Tibial artery (tissue), 4 donors: Measurements from ENCODE around the gene PGBD1.

Source experiments
- DNase-seq, 2 donors: peaks; one replicate each; pipeline ENCODE4 v3.0.0-alpha.2; 2019
- H3K27ac ChIP-seq, 2 donors: fragments of 200-600 bp; sonication (generic) in 1 of 2; 1 replicate in 1 of 2; 2 replicates in 1 of 2; pipeline ENCODE4 v1.5.1; 2018 to 2019; ENCODE audit warnings: mild to moderate bottlenecking in 1 of 2
- H3K27me3 ChIP-seq, 2 donors: fragments of 200-600 bp; sonication (generic) in 1 of 2; one replicate each; pipeline versions ENCODE4 v1.5.1 to v1.6.0; 2016 to 2019
- H3K36me3 ChIP-seq, 3 donors: fragments of 200-600 bp; sonication (generic) in 2 of 3; one replicate each; pipeline ENCODE4 v1.5.1; 2016 to 2019; ENCODE audit warnings: mild to moderate bottlenecking in 2 of 3
- H3K4me1 ChIP-seq, 4 donors: fragments of 200-600 bp; sonication (generic) in 2 of 4; 1 replicate in 3 of 4; 2 replicates in 1 of 4; pipeline ENCODE4 v1.5.1; 2016 to 2019
- H3K4me3 ChIP-seq, 2 donors: fragments of 200-600 bp; sonication (generic) in 1 of 2; 1 replicate in 1 of 2; 2 replicates in 1 of 2; pipeline ENCODE4 v1.5.1; 2018 to 2019; ENCODE audit warnings: mild to moderate bottlenecking in 2 of 2
- H3K9me3 ChIP-seq, 3 donors: fragments of 200-600 bp; sonication (generic) in 1 of 3; one replicate each; pipeline ENCODE4 v1.5.1; 2016 to 2019
- intact Hi-C: fragments of 100-400 bp; cut with DNase I; formaldehyde crosslinking; loops from one replicate; pipeline ENCODE4 v1.15.0; 2023; ENCODE audit warnings: low total_unique reads
- TF ChIP-seq, protein P1 (sequence below), 2 experiments: fragments of 200-600 bp in 1 of 2; fragments of 450-650 bp in 1 of 2; IDR thresholded peaks; one replicate each; pipeline ENCODE4 v1.5.1; 2017 to 2019; ENCODE audit warnings: antibody characterized with exemption in 2 of 2, mild to moderate bottlenecking in 1 of 2, moderate library complexity in 1 of 2

PGBD1 gene

GRCh38 chr6:28281288-28282064 is at the start of gene PGBD1:
Gene PGBD1, plus strand, starts transcription at chr6:28281572. Its CDS starts 2,242 bp downstream, at chr6:28283814.
- Histone ChIP-seq H3K4me3 (peak within 1 kb of the TSS; percentile 64 to 72), H3K9me3 (no peaks in the 10 kb centered on the region), H3K4me1 (peaks cover 0 to 11% (median 3%) of the 10 kb centered on the region in 4 donors), H3K27ac (peak within 1 kb of the TSS; percentile 59 to 74), H3K27me3 (no peaks in the 10 kb centered on the region), H3K36me3 (peaks cover 30 to 38% (median 32%) of the 10 kb centered on the region in 3 donors)
- peak; percentile 51 to 79 for DNase-seq
- intact Hi-C loops = no loop called here
- TF ChIP-seq, protein P1, sequence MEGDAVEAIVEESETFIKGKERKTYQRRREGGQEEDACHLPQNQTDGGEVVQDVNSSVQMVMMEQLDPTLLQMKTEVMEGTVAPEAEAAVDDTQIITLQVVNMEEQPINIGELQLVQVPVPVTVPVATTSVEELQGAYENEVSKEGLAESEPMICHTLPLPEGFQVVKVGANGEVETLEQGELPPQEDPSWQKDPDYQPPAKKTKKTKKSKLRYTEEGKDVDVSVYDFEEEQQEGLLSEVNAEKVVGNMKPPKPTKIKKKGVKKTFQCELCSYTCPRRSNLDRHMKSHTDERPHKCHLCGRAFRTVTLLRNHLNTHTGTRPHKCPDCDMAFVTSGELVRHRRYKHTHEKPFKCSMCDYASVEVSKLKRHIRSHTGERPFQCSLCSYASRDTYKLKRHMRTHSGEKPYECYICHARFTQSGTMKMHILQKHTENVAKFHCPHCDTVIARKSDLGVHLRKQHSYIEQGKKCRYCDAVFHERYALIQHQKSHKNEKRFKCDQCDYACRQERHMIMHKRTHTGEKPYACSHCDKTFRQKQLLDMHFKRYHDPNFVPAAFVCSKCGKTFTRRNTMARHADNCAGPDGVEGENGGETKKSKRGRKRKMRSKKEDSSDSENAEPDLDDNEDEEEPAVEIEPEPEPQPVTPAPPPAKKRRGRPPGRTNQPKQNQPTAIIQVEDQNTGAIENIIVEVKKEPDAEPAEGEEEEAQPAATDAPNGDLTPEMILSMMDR (IDR thresholded peaks at IDR 0.05) = no peak

DNA sequence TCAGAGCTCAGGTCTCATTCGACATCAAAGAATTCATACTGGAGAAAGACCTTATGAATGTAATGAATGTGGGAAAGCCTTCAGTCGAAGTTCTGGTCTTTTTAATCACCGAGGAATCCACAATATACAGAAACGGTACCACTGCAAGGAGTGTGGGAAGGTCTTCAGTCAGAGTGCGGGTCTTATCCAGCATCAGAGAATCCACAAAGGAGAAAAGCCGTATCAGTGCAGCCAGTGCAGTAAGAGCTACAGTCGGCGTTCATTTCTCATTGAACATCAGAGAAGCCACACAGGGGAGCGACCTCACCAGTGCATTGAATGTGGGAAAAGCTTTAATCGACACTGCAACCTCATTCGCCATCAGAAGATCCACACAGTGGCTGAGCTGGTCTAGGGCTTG is 48.6 kb upstream of the PGBD1 start:
- peaks cover 52 to 67% (median 52%) of the 10 kb centered on the region in 3 donors for H3K36me3 ChIP-seq

GRCh38 chr6:28235912-28236452 is 45.4 kb upstream of the PGBD1 start:
- TF ChIP-seq, protein P1 (IDR thresholded peaks at IDR 0.05) = no peak
- H3K27me3 ChIP-seq = no peaks in the 10 kb centered on the region
- no peak for DNase-seq
- intact Hi-C loops = no loop called here
- H3K9me3 ChIP-seq = no peaks in the 10 kb centered on the region
- H3K36me3 ChIP-seq = peaks cover 20 to 35% (median 28%) of the 10 kb centered on the region in 3 donors
- H3K4me3 ChIP-seq = no peak overlapping the region
- H3K4me1 ChIP-seq = no peaks in the 10 kb centered on the region
- no peak overlapping the region for H3K27ac ChIP-seq

More for the DNA sequence above, 48.6 kb upstream of the PGBD1 start:
- Histone ChIP-seq H3K9me3 (no peaks in the 10 kb centered on the region), H3K27ac (no peak overlapping the region), H3K27me3 (no peaks in the 10 kb centered on the region), H3K4me3 (no peak overlapping the region), H3K4me1 (no peaks in the 10 kb centered on the region)
- intact Hi-C loops = no loop called here
- no peak for DNase-seq
- TF ChIP-seq, protein P1 (IDR thresholded peaks at IDR 0.05) = no peak

DNA sequence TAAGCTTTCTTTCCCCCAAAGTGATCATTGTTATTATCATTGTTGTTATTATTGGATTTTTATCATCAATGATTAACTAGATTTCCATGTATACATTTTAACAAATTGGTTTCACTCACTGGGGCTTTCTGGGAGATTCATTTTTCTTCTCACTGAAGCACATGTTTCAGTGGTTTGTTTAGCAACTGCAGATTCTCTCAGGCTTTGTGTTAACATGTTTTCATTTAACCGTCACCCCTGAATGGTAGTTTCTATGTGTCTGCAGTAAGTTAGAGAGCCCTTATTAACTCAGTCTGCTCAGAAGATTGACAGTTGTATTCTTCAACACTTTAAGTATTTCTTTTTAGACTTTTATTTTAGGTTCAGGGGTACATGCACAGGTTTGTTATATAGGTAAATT is 41.7 kb upstream of the PGBD1 start:
- Histone ChIP-seq H3K27me3 (no peaks in the 10 kb centered on the region), H3K36me3 (peaks cover 11 to 12% (median 12%) of the 10 kb centered on the region in 3 donors), H3K4me1 (no peaks in the 10 kb centered on the region), H3K27ac (no peak overlapping the region), H3K4me3 (no peak overlapping the region), H3K9me3 (no peaks in the 10 kb centered on the region)
- no peak for DNase-seq
- TF ChIP-seq, protein P1 (IDR thresholded peaks at IDR 0.05) = no peak
- intact Hi-C loops = no loop called here

DNA sequence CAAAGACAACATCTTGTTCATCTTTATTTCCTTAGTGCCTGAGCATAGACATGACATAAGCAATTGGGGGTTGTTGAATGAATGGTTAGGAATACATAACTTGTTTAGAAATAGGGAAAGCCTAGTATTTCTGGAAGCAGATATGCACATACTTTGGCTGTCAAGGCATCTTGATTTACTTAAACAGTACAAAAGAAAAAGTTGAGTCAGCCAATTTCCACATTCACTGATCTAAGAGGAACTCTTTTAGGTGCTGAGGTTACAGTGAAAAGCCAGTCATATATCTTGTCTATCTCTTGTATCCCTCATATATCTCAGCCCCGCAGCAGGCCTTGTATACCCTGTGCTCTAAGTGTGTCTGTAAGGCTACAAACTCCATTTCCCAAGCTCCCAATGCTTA is 40.9 kb upstream of the PGBD1 start:
- intact Hi-C loops = no loop called here
- Histone ChIP-seq H3K4me1 (no peaks in the 10 kb centered on the region), H3K27ac (no peak overlapping the region)

More for the DNA sequence above, 40.9 kb upstream of the PGBD1 start:
- Histone ChIP-seq H3K9me3 (no peaks in the 10 kb centered on the region), H3K4me3 (no peak overlapping the region), H3K36me3 (peaks cover 19 to 21% (median 19%) of the 10 kb centered on the region in 3 donors), H3K27me3 (no peaks in the 10 kb centered on the region)
- no peak for DNase-seq
- TF ChIP-seq, protein P1 (IDR thresholded peaks at IDR 0.05) = no peak
